ENCODE results near the gene BMERB1.

- TF ChIP-seq, protein P1, sequence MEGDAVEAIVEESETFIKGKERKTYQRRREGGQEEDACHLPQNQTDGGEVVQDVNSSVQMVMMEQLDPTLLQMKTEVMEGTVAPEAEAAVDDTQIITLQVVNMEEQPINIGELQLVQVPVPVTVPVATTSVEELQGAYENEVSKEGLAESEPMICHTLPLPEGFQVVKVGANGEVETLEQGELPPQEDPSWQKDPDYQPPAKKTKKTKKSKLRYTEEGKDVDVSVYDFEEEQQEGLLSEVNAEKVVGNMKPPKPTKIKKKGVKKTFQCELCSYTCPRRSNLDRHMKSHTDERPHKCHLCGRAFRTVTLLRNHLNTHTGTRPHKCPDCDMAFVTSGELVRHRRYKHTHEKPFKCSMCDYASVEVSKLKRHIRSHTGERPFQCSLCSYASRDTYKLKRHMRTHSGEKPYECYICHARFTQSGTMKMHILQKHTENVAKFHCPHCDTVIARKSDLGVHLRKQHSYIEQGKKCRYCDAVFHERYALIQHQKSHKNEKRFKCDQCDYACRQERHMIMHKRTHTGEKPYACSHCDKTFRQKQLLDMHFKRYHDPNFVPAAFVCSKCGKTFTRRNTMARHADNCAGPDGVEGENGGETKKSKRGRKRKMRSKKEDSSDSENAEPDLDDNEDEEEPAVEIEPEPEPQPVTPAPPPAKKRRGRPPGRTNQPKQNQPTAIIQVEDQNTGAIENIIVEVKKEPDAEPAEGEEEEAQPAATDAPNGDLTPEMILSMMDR (IDR thresholded peaks at IDR 0.05): no peak
- TF ChIP-seq SIN3A (IDR thresholded peaks at IDR 0.05; ENCODE audit: borderline replicate concordance, insufficient read depth, low read depth, low read length) (no peak), TCF7L2 (IDR thresholded peaks at IDR 0.05; ENCODE audit: low read depth, low read length) (no peak), POLR2AphosphoS5 (IDR thresholded peaks at IDR 0.05; ENCODE audit: low read depth, low read length) (no peak)
Observed at GRCh38 chr16:15398618-15399316, 35.6 kb upstream of the BMERB1 start.
